Activated CD8-positive, alpha-beta memory T cell treated with anti-CD3 and anti-CD28 coated beads for 48 hours (primary cell): Measurements from ENCODE around the gene PRADC1.
"Not testable (repeated sequence)": the region's sequence is repeated elsewhere in the genome, so short reads cannot be mapped to it uniquely, and the experiment has no call there.

Experiments used
- DNase-seq, 3 experiments: peaks; one replicate each; pipeline ENCODE4 v3.0.0-alpha.2; 2020; ENCODE audit warnings: low read depth in 2 of 3, low spot score in 2 of 3

PRADC1 gene

GRCh38 chr2:73205611-73206010 lies 27.4 kb downstream of the PRADC1 start:
- no peak for DNase-seq

- no peak for DNase-seq
These were observed 29.9 kb downstream of the PRADC1 start for GRCh38 chr2:73203055-73203681.

- no peak for DNase-seq
These were observed 30.6 kb downstream of the PRADC1 start, which contains the start of gene NOTO for GRCh38 chr2:73202156-73203054. Gene NOTO (plus strand): TSS chr2:73202574. CDS start chr2:73202667, 93 bp downstream.

- not testable (repeated sequence) for DNase-seq
These were observed 32.8 kb downstream of the PRADC1 start for GRCh38 chr2:73200281-73200680.

GRCh38 chr2:73197579-73197978 lies 35.5 kb downstream of the PRADC1 start:
- DNase-seq = no peak

- no peak for DNase-seq
These were observed 45.5 kb downstream of the PRADC1 start for GRCh38 chr2:73187549-73187948.

GRCh38 chr2:73185965-73186364 lies 47.1 kb downstream of the PRADC1 start:
- DNase-seq = no peak
